Measurements from ENCODE around the gene NCL. TPM values are rescaled to one million over a fixed set of nuclear protein-coding genes. Genes with fewer than 3 reads are reported as not detected.
"Not testable (repeated sequence)": the region's sequence is repeated elsewhere in the genome, so short reads cannot be mapped to it uniquely, and the experiment has no call there.

NCL gene
- total RNA-seq, 1 donor from 2014 or later = 309 TPM

DNA sequence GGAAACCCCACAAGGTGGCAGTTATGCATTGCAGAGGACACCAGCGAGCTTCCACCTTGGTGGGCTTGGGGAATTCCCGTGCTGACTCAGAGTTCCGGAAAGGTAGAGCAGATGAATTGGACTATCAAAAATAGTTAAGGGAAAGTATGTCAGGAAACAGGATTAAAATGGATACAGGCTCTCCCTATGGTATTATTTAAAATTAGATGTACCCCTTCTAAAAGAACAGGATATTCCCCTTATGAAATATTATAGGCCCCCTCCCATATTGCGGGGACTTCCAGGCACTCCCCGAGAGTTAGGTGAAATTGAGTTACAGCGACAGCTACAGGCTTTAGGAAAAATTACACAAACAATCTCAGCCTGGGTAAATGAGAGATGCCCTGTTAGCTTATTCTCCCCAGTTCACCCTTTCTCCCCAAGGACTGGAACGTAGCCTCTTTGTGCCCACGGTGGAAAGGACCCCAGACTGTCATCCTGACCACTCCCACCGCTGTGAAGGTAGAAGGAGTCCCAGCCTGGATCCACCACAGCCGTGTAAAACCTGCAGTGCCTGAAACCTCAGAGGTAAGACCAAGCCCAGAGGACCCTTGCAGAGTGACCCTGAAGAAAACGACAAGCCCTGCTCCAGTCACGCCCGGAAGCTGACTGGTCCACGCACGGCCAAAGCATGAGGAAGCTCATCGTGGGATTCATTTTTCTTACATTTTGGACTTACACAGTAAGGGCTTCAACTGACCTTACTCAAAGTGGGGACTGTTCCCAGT lies 58.5 kb downstream of the NCL start:
- DNase-seq; H3K4me1 ChIP-seq; H3K9me3 ChIP-seq; H3K27ac ChIP-seq; H3K27me3 ChIP-seq; ATAC-seq; H3K36me3 ChIP-seq; intact Hi-C loops (cut with DNase I); H3K4me3 ChIP-seq: not testable (repeated sequence)
- TF ChIP-seq, protein P1, sequence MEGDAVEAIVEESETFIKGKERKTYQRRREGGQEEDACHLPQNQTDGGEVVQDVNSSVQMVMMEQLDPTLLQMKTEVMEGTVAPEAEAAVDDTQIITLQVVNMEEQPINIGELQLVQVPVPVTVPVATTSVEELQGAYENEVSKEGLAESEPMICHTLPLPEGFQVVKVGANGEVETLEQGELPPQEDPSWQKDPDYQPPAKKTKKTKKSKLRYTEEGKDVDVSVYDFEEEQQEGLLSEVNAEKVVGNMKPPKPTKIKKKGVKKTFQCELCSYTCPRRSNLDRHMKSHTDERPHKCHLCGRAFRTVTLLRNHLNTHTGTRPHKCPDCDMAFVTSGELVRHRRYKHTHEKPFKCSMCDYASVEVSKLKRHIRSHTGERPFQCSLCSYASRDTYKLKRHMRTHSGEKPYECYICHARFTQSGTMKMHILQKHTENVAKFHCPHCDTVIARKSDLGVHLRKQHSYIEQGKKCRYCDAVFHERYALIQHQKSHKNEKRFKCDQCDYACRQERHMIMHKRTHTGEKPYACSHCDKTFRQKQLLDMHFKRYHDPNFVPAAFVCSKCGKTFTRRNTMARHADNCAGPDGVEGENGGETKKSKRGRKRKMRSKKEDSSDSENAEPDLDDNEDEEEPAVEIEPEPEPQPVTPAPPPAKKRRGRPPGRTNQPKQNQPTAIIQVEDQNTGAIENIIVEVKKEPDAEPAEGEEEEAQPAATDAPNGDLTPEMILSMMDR (IDR thresholded peaks at IDR 0.05) = peak; percentile 59

DNA sequence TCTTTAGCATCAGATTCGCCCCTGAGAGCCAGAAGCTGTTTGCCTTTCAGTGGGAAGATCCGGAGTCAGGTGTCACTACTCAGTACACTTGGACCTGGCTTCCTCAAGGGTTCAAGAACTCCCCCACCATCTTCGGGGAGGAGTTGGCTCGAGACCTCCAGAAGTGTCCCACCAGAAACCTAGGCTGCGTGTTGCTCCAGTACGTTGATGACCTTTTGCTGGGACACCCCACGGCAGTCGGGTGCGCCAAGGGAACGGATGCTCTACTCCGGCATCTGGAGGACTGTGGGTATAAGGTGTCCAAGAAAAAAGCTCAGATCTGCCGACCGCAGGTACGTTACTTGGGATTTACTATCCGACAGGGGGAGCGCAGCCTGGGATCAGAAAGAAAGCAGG lies 60.1 kb downstream of the NCL start:
- peaks cover 15% of the 10 kb centered on the region for H3K4me1 ChIP-seq
- H3K9me3 ChIP-seq; H3K36me3 ChIP-seq; intact Hi-C loops (cut with DNase I); H3K27me3 ChIP-seq; ATAC-seq; H3K4me3 ChIP-seq; H3K27ac ChIP-seq; DNase-seq: not testable (repeated sequence)

Other genes starting within 250 kb of the NCL start
- 53.5 TPM for gene B3GNT7, start 68.8 kb downstream of the NCL start, total RNA-seq
- gene NMUR1, start 66.0 kb upstream of the NCL start, total RNA-seq = 5.8 TPM
- gene TEX44, start 128.4 kb upstream of the NCL start, total RNA-seq = not detected
- gene PTMA, start 244.0 kb upstream of the NCL start, total RNA-seq = 744 TPM